OCI-LY7 (cell line): ENCODE results near the gene GSS. TPM values are rescaled to one million over a fixed set of nuclear protein-coding genes. Genes with fewer than 3 reads are reported as not detected.

Source experiments
- BruUV-seq: library from RNA; stranded (reverse); fragments of 400-500 nt; replicated peaks from 2 replicates; lab custom pipeline; 2021; lab: Mats Ljungman, UMichigan
- CTCF ChIA-PET: fragments of 300-600 bp; sonication (Branson Sonifier 250); formaldehyde crosslinking; loops from one replicate; lab custom pipeline; 2022; ENCODE audit warnings: antibody characterized with exemption; ENCODE audit not compliant: unreplicated experiment; lab: Charles Lee
- POLR2A ChIA-PET: fragments of 300-600 bp; sonication (Branson Sonifier 250); formaldehyde crosslinking; loops from one replicate; lab custom pipeline; 2022; ENCODE audit warnings: antibody characterized with exemption; lab: Charles Lee
- DNase-seq: peaks from one replicate; pipeline ENCODE4 v3.0.0-alpha.2; 2015; ENCODE audit warnings: low spot score
- H2AFZ ChIP-seq: fragments of 200-600 bp; sonication (generic), shearing (Covaris generic); 2 replicates; pipeline ENCODE4 v1.6.1; 2014; ENCODE audit warnings: mild to moderate bottlenecking, antibody characterized with exemption, low read length, moderate library complexity
- H3K27ac ChIP-seq: fragments of 200-600 bp; sonication (generic); 2 replicates; pipeline ENCODE4 v1.5.1; 2014; ENCODE audit warnings: mixed run types, low read depth, mild to moderate bottlenecking, moderate library complexity, low read length, inconsistent platforms; ENCODE audit not compliant: poor library complexity, severe bottlenecking
- H3K36me3 ChIP-seq: fragments of 200-600 bp; sonication (generic); 2 replicates; pipeline ENCODE4 v1.6.1; 2014; ENCODE audit warnings: mild to moderate bottlenecking, antibody characterized with exemption, low read length, moderate library complexity, mixed read lengths; ENCODE audit not compliant: insufficient read depth
- H3K4me1 ChIP-seq: fragments of 200-600 bp; sonication (generic); 2 replicates; pipeline ENCODE4 v1.5.1; 2014; ENCODE audit warnings: mild to moderate bottlenecking, low read length; ENCODE audit not compliant: insufficient read depth, poor library complexity, severe bottlenecking
- H3K4me2 ChIP-seq: fragments of 200-600 bp; sonication (generic); 2 replicates; pipeline ENCODE4 v1.6.1; 2014; ENCODE audit warnings: mild to moderate bottlenecking, low read length
- H3K4me3 ChIP-seq: fragments of 200-600 bp; sonication (generic); 2 replicates; pipeline ENCODE4 v1.5.1; 2014; ENCODE audit warnings: mild to moderate bottlenecking, low read depth, low read length; ENCODE audit not compliant: poor library complexity, severe bottlenecking
- H3K79me2 ChIP-seq: fragments of 200-600 bp; sonication (generic); 2 replicates; pipeline ENCODE4 v1.6.1; 2016; ENCODE audit warnings: low read depth, mild to moderate bottlenecking, low read length, moderate library complexity, mixed read lengths; ENCODE audit not compliant: insufficient read depth
- H3K9me2 ChIP-seq: fragments of 200-600 bp; sonication (generic); 2 replicates; pipeline ENCODE4 v1.6.1; 2016; ENCODE audit warnings: mild to moderate bottlenecking, low read length, mixed read lengths; ENCODE audit not compliant: insufficient read depth
- H3K9me3 ChIP-seq: fragments of 200-600 bp; sonication (generic); 2 replicates; pipeline ENCODE4 v1.6.1; 2014; ENCODE audit warnings: mild to moderate bottlenecking, mixed run types, low read length, mixed read lengths
- H4K20me1 ChIP-seq: fragments of 200-600 bp; sonication (generic); 2 replicates; pipeline ENCODE4 v1.6.1; 2014; ENCODE audit warnings: mild to moderate bottlenecking, antibody characterized with exemption, low read length, moderate library complexity, mixed read lengths; ENCODE audit not compliant: insufficient read depth
- CTCF ChIP-seq: fragments of 200-600 bp; sonication (generic); conservative IDR thresholded peaks from 2 replicates; pipeline ENCODE4 v1.5.1; 2014; ENCODE audit warnings: mild to moderate bottlenecking, antibody characterized with exemption, low read length, moderate library complexity, mixed read lengths
- EZH2phosphoT487 ChIP-seq: fragments of 200-600 bp; sonication (generic); IDR thresholded peaks from 2 replicates; pipeline ENCODE4 v1.6.1; 2018; ENCODE audit warnings: low read depth, borderline replicate concordance, mild to moderate bottlenecking, mixed run types, antibody characterized with exemption, low read length, moderate library complexity, mixed read lengths
- intact Hi-C: fragments of 100-400 bp; cut with micrococcal nuclease; formaldehyde crosslinking; loops from one replicate; pipeline ENCODE4 v1.10.0; 2022; ENCODE audit not compliant: unreplicated experiment
- total RNA-seq, 2 experiments: library from RNA; depleted of rRNA in 1 of 2; stranded (reverse); fragments of >200 nt in 1 of 2; shearing (Covaris generic) in 1 of 2; gene quantifications; 2 replicates each; pipeline ENCODE4 v1.2.3, GENCODE V29; 2014 to 2022

Gene GSS
- total RNA-seq, 2 experiments from 2014 or later: 78.7 to 91.4 TPM

- POLR2A ChIA-PET: no interaction called here
- intact Hi-C loops: no loop called here
- BruUV-seq: no TSS peak
- Histone ChIP-seq H3K9me3 (no peaks in the 10 kb centered on the region), H3K36me3 (no peaks in the 10 kb centered on the region), H3K27ac (no peak overlapping the region), H3K79me2 (no peaks in the 10 kb centered on the region), H3K4me2 (no peak overlapping the region), H3K4me1 (no peaks in the 10 kb centered on the region), H3K9me2 (no peaks in the 10 kb centered on the region), H4K20me1 (no peaks in the 10 kb centered on the region), H2AFZ (no peak overlapping the region), H3K4me3 (no peak overlapping the region)
- DNase-seq: no peak
- TF ChIP-seq CTCF (no peak), EZH2phosphoT487 (no peak)
- CTCF ChIA-PET: no interaction called here
Observed at GRCh38 chr20:34989670-34990069, 34.1 kb upstream of the GSS start.

- POLR2A ChIA-PET: no interaction called here
- no peaks in the 10 kb centered on the region for H3K9me2 ChIP-seq
- no peaks in the 10 kb centered on the region for H3K4me1 ChIP-seq
- intact Hi-C loops: no loop called here
- CTCF ChIA-PET: no interaction called here
- no peaks in the 10 kb centered on the region for H3K36me3 ChIP-seq
- no peak overlapping the region for H3K4me2 ChIP-seq
- no peak overlapping the region for H3K27ac ChIP-seq
- H3K4me3 ChIP-seq: no peak overlapping the region
- H4K20me1 ChIP-seq: no peaks in the 10 kb centered on the region
- no peak overlapping the region for H2AFZ ChIP-seq
- BruUV-seq: no TSS peak
- TF ChIP-seq EZH2phosphoT487 (no peak), CTCF (no peak)
- no peaks in the 10 kb centered on the region for H3K9me3 ChIP-seq
- H3K79me2 ChIP-seq: no peaks in the 10 kb centered on the region
- no peak for DNase-seq
Observed at GRCh38 chr20:34989118-34989517, 33.5 kb upstream of the GSS start.

GRCh38 chr20:34988191-34988540 is 32.6 kb upstream of the GSS start:
- Histone ChIP-seq H3K9me2 (no peaks in the 10 kb centered on the region), H3K9me3 (no peaks in the 10 kb centered on the region), H3K4me1 (no peaks in the 10 kb centered on the region), H3K27ac (no peak overlapping the region), H3K79me2 (no peaks in the 10 kb centered on the region), H4K20me1 (no peaks in the 10 kb centered on the region), H3K36me3 (no peaks in the 10 kb centered on the region), H3K4me3 (no peak overlapping the region), H3K4me2 (no peak overlapping the region), H2AFZ (no peak overlapping the region)
- intact Hi-C loops: no loop called here
- no peak for DNase-seq
- no peak for TF ChIP-seq EZH2phosphoT487
- TF ChIP-seq CTCF: no peak
- CTCF ChIA-PET: no interaction called here
- POLR2A ChIA-PET: no interaction called here
- BruUV-seq: no TSS peak
